HCT116 (cell line): ENCODE measurements around the gene PLEKHG5. TPM values are rescaled to one million over a fixed set of nuclear protein-coding genes. Genes with fewer than 3 reads are reported as not detected.
"Not testable (repeated sequence)": the region's sequence is repeated elsewhere in the genome, so short reads cannot be mapped to it uniquely, and the experiment has no call there.

Source experiments
- ATAC-seq: fragments of 200-7000 bp; cut with Tn5 transposase; 2 replicates; pipeline ENCODE4 v1.9.1; 2020; ENCODE audit warnings: mild to moderate bottlenecking, moderate library complexity
- BruUV-seq: library from RNA; stranded (reverse); fragments of 400-500 nt; replicated peaks from 2 replicates; lab custom pipeline; 2021; lab: Mats Ljungman, UMichigan
- CTCF ChIA-PET: fragments of 300-600 bp; sonication (Branson Sonifier 250); formaldehyde crosslinking; loops from one replicate; lab custom pipeline; 2021; ENCODE audit warnings: antibody characterized with exemption; lab: Charles Lee
- POLR2A ChIA-PET: fragments of 300-600, 350-600 bp; sonication (Branson Sonifier 250); formaldehyde crosslinking; loops from one replicate; lab custom pipeline; 2021; ENCODE audit warnings: antibody characterized with exemption; lab: Charles Lee
- RAD21 ChIA-PET, 2 experiments: fragments of 300-600 bp; sonication (Branson Sonifier 250); formaldehyde crosslinking; loops; one replicate each; lab custom pipeline; 2023; ENCODE audit warnings: low total read pairs in 2 of 2; ENCODE audit not compliant: uncharacterized antibody in 2 of 2, unreplicated experiment in 2 of 2, low non-redundant PET in 1 of 2; lab: Charles Lee
- DNase-seq: peaks from one replicate; pipeline ENCODE4 v3.0.0-alpha.2; 2010; ENCODE audit warnings: low read depth, low spot score
- H2AFZ ChIP-seq: fragments of 200-600 bp; shearing (Covaris generic), sonication (generic); 2 replicates; pipeline ENCODE4 v1.6.1; 2017; ENCODE audit warnings: low read depth, mixed run types, mixed read lengths, antibody characterized with exemption, low read length; ENCODE audit not compliant: poor library complexity, severe bottlenecking
- H3K27ac ChIP-seq: 2 replicates; pipeline ENCODE4 v1.5.1; 2012; ENCODE audit warnings: low read depth, low read length
- H3K27me3 ChIP-seq: fragments of 200-600 bp; sonication (generic); 2 replicates; pipeline ENCODE4 v1.6.1; 2016; ENCODE audit warnings: mixed run types, low read length, mixed read lengths; ENCODE audit not compliant: insufficient read depth
- H3K36me3 ChIP-seq, 2 experiments: fragments of 200-500 bp in 1 of 2; fragments of 200-600 bp in 1 of 2; sonication (Bioruptor generic) in 1 of 2; sonication (generic) in 1 of 2; 2 replicates each; pipeline versions ENCODE4 v1.5.1 to v1.6.1; 2014 to 2016; ENCODE audit warnings: low read length in 2 of 2, inconsistent platforms in 1 of 2, mixed read lengths in 1 of 2, mixed run types in 1 of 2; ENCODE audit not compliant: insufficient read depth in 2 of 2, control insufficient read depth in 1 of 2
- H3K4me1 ChIP-seq, 2 experiments: fragments of 200-600 bp in 1 of 2; sonication (generic) in 1 of 2; 2 replicates each; pipeline versions ENCODE4 v1.5.1 to v1.6.1; 2012 to 2017; ENCODE audit warnings: low read length in 2 of 2, inconsistent platforms in 1 of 2, mild to moderate bottlenecking in 1 of 2, mixed read lengths in 1 of 2, mixed run types in 1 of 2, moderate library complexity in 1 of 2; ENCODE audit not compliant: insufficient read depth in 2 of 2, control insufficient read depth in 1 of 2
- H3K4me2 ChIP-seq: fragments of 200-600 bp; sonication (generic); 2 replicates; pipeline ENCODE4 v1.6.1; 2017; ENCODE audit warnings: mixed run types, low read length, mixed read lengths
- H3K4me3 ChIP-seq, 2 experiments: fragments of 200-600 bp in 1 of 2; sonication (generic) in 1 of 2; replicated peaks in 1 of 2; 2 replicates each; pipeline ENCODE4 v1.5.1; 2011 to 2016; ENCODE audit warnings: low read length in 2 of 2, control low read depth in 1 of 2, low read depth in 1 of 2, mild to moderate bottlenecking in 1 of 2, mixed read lengths in 1 of 2, mixed run types in 1 of 2
- H3K79me2 ChIP-seq: fragments of 200-600 bp; sonication (generic); 2 replicates; pipeline ENCODE4 v1.6.1; 2017; ENCODE audit warnings: mild to moderate bottlenecking, mixed run types, low read length, moderate library complexity, mixed read lengths; ENCODE audit not compliant: insufficient read depth
- H3K9ac ChIP-seq: fragments of 200-600 bp; sonication (generic); 2 replicates; pipeline ENCODE4 v1.6.1; 2016; ENCODE audit warnings: low read length, mixed read lengths
- H3K9me2 ChIP-seq: fragments of 200-600 bp; sonication (generic), shearing (Covaris generic); 2 replicates; pipeline ENCODE4 v1.6.1; 2017; ENCODE audit warnings: mixed run types, mild to moderate bottlenecking, moderate library complexity; ENCODE audit not compliant: insufficient read depth
- H3K9me3 ChIP-seq, 2 experiments: fragments of 200-500 bp in 1 of 2; fragments of 200-600 bp in 1 of 2; sonication (Bioruptor generic) in 1 of 2; sonication (generic) in 1 of 2; 2 replicates each; pipeline ENCODE4 v1.6.1; 2014 to 2017; ENCODE audit warnings: low read length in 2 of 2, mixed read lengths in 2 of 2, inconsistent platforms in 1 of 2, low read depth in 1 of 2, mild to moderate bottlenecking in 1 of 2, mixed run types in 1 of 2, moderate library complexity in 1 of 2; ENCODE audit not compliant: control insufficient read depth in 1 of 2, insufficient read depth in 1 of 2
- H4K20me1 ChIP-seq: fragments of 200-600 bp; sonication (generic), shearing (Covaris generic); 2 replicates; pipeline ENCODE4 v1.6.1; 2017; ENCODE audit warnings: mixed run types, mild to moderate bottlenecking, moderate library complexity; ENCODE audit not compliant: insufficient read depth
- CTCF ChIP-seq, 3 experiments: fragments of 200-600 bp in 1 of 3; sonication (generic) in 1 of 3; IDR thresholded peaks in 2 of 3; conservative IDR thresholded peaks in 1 of 3; 2 replicates each; pipeline ENCODE4 v1.5.1; 2012 to 2017; ENCODE audit warnings: low read depth in 2 of 3, low read length in 2 of 3, antibody characterized with exemption in 1 of 3, borderline replicate concordance in 1 of 3, control low read depth in 1 of 3, mild to moderate bottlenecking in 1 of 3, mixed read lengths in 1 of 3, mixed run types in 1 of 3, moderate library complexity in 1 of 3; ENCODE audit not compliant: insufficient read depth in 1 of 3
- intact Hi-C: fragments of 100-400 bp; cut with micrococcal nuclease; formaldehyde crosslinking; loops from 2 replicates; pipeline ENCODE4 v1.10.0; 2022
- total RNA-seq: library from RNA; stranded (reverse); gene quantifications from one replicate; pipeline ENCODE4 v1.2.1, GENCODE V29; 2021; ENCODE audit not compliant: unreplicated experiment

Gene PLEKHG5
- total RNA-seq, 1 experiment from 2014 or later: 33.0 TPM

- RAD21 ChIA-PET: interaction anchor here (0.5 to 2.7 kb wide), 8 partner anchors 11 to 191 kb away, joined by 3 to 11 read pairs (median 4); partner anchors contain the start of gene HES2 (in 2 of the 2)
Observed at GRCh38 chr1:6437012-6437700, 54.3 kb downstream of the PLEKHG5 start.

GRCh38 chr1:6436277-6436676, 55.2 kb downstream of the PLEKHG5 start:
- BruUV-seq, H3K4me3 ChIP-seq, H3K9me3 ChIP-seq, H4K20me1 ChIP-seq, intact Hi-C loops, POLR2A ChIA-PET, H3K4me2 ChIP-seq, ATAC-seq, H3K9me2 ChIP-seq, H3K27ac ChIP-seq, H3K27me3 ChIP-seq, H3K9ac ChIP-seq, H3K36me3 ChIP-seq, DNase-seq, H2AFZ ChIP-seq, H3K79me2 ChIP-seq: not testable (repeated sequence)
- RAD21 ChIA-PET: interaction anchor here in 1 of 2 experiments (2.5 kb wide), 1 partner anchor 13 kb away, joined by 11 read pairs; no protein-coding TSS in a partner anchor
- H3K4me1 ChIP-seq: peaks cover 8 to 27% of the 10 kb centered on the region in 2 experiments
- CTCF ChIA-PET: interaction anchor here (6.5 kb wide), 1 partner anchor 14 kb away, joined by 105 read pairs; no protein-coding TSS in a partner anchor

More at GRCh38 chr1:6437012-6437700, 54.3 kb downstream of the PLEKHG5 start:
- H3K9ac ChIP-seq, H3K27ac ChIP-seq, BruUV-seq, ATAC-seq, H3K4me2 ChIP-seq, H3K36me3 ChIP-seq, H2AFZ ChIP-seq, H3K4me3 ChIP-seq, H3K9me2 ChIP-seq, H3K27me3 ChIP-seq, H3K79me2 ChIP-seq, DNase-seq, intact Hi-C loops, H4K20me1 ChIP-seq, H3K9me3 ChIP-seq: not testable (repeated sequence)
- POLR2A ChIA-PET: interaction anchor here (1.3 to 2.9 kb wide), 3 partner anchors 11 to 17 kb away, joined by 4 to 13 read pairs (median 6); partner anchors contain the start of gene HES2
- CTCF ChIA-PET: interaction anchor here (0.6 to 6.5 kb wide), 14 partner anchors 8 to 232 kb away, joined by 3 to 105 read pairs (median 6); partner anchors contain the start of genes ESPN and HES2
- TF ChIP-seq CTCF (IDR thresholded peaks at IDR 0.05 in 2 of 3, conservative IDR thresholded peaks at IDR 0.05 in 1 of 3; ENCODE audit: borderline replicate concordance in 1 of 3, insufficient read depth in 1 of 3, low read depth in 2 of 3, low read length in 2 of 3): peak in 1 of 3 experiments; percentile 30; a peak in 3 of 6 replicates
- H3K4me1 ChIP-seq: peaks cover 8 to 27% of the 10 kb centered on the region in 2 experiments
